HepG2 (cell line): ENCODE data around the gene SSPN. TPM values are rescaled to one million over a fixed set of nuclear protein-coding genes. Genes with fewer than 3 reads are reported as not detected.

Experiments
- AGO1 ChIP-seq: fragments of 200-400 bp; formaldehyde crosslinking; IDR thresholded peaks from 2 replicates; pipeline ENCODE4 v1.6.1; 2017; ENCODE audit warnings: mild to moderate bottlenecking, low read depth, low read length, moderate library complexity; ENCODE audit not compliant: poor library complexity, severe bottlenecking
- FOXJ3 ChIP-seq: sonication (generic); formaldehyde crosslinking; IDR thresholded peaks from 2 replicates; pipeline ENCODE4 v1.4.0; 2020; ENCODE audit warnings: missing genetic modification reagents, mild to moderate bottlenecking, borderline replicate concordance
- GFI1 ChIP-seq: sonication (generic); formaldehyde crosslinking; IDR thresholded peaks from 2 replicates; pipeline ENCODE4 v1.5.0; 2020; ENCODE audit warnings: missing genetic modification reagents, mild to moderate bottlenecking, borderline replicate concordance
- HOXD1 ChIP-seq: sonication (generic); formaldehyde crosslinking; IDR thresholded peaks from 2 replicates; pipeline ENCODE4 v1.5.0; 2020; ENCODE audit warnings: missing genetic modification reagents
- KLF6 ChIP-seq: IDR thresholded peaks from 2 replicates; pipeline ENCODE4 v1.8.0; 2016; ENCODE audit warnings: missing biosample characterization, missing genetic modification reagents
- LCORL ChIP-seq, 2 experiments: fragments of 450-650 bp in 1 of 2; sonication (generic) in 1 of 2; formaldehyde crosslinking in 1 of 2; IDR thresholded peaks; 2 replicates each; pipeline versions ENCODE4 v1.5.0 to v1.6.1; 2017 to 2020; ENCODE audit warnings: antibody characterized with exemption in 1 of 2, missing genetic modification reagents in 1 of 2
- MBD4 ChIP-seq: IDR thresholded peaks from 2 replicates; pipeline ENCODE4 v1.6.1; 2012; ENCODE audit warnings: low read length, inconsistent platforms, borderline replicate concordance
- MTF1 ChIP-seq: sonication (generic); formaldehyde crosslinking; IDR thresholded peaks from 2 replicates; pipeline ENCODE4 v1.5.0; 2020; ENCODE audit warnings: missing genetic modification reagents
- SNRNP70 ChIP-seq: fragments of 200-400 bp; formaldehyde crosslinking; IDR thresholded peaks from 2 replicates; pipeline ENCODE4 v1.6.1; 2017; ENCODE audit warnings: mild to moderate bottlenecking, low read depth, low read length, moderate library complexity
- ZBTB21 ChIP-seq: sonication (generic); formaldehyde crosslinking; IDR thresholded peaks from 2 replicates; pipeline ENCODE4 v1.4.0; 2020; ENCODE audit warnings: missing genetic modification reagents
- ZNF10 ChIP-seq: sonication (generic); formaldehyde crosslinking; IDR thresholded peaks from 2 replicates; pipeline ENCODE4 v1.4.0; 2020; ENCODE audit warnings: mild to moderate bottlenecking, low read depth, missing genetic modification reagents, borderline replicate concordance
- ZNF335 ChIP-seq: sonication (generic); formaldehyde crosslinking; IDR thresholded peaks from 2 replicates; pipeline ENCODE4 v1.4.0; 2020; ENCODE audit warnings: missing genetic modification reagents
- ZNF44 ChIP-seq: sonication (generic); formaldehyde crosslinking; IDR thresholded peaks from 2 replicates; pipeline ENCODE4 v1.5.1; 2020; ENCODE audit warnings: mild to moderate bottlenecking, missing genetic modification reagents
- polyA plus RNA-seq, 8 experiments: library from polyadenylated mRNA; depleted of rRNA in 3 of 8; stranded (reverse) in 7 of 8; unstranded in 1 of 8; fragments of >200 nt; fragmentation: Illumina TruSeq in 4 of 8; extraction: Trizol in 4 of 8; gene quantifications; 2 replicates each; pipeline versions ENCODE4 v1.2.1 to v1.2.3, GENCODE V29; 2011 to 2016; ENCODE audit warnings: low read depth in 4 of 8, missing spikeins in 1 of 8, mixed read lengths in 1 of 8; ENCODE audit not compliant: insufficient read depth in 1 of 8
- total RNA-seq, 5 experiments: library from RNA; depleted of rRNA; stranded (reverse); fragments of >200 nt; fragmentation: Illumina TruSeq; extraction: Trizol; gene quantifications; 2 replicates each; pipeline ENCODE4 v1.2.3, GENCODE V29; 2016; ENCODE audit warnings: low read depth in 1 of 5
- TF ChIP-seq, protein P1 (sequence below): sonication (generic); formaldehyde crosslinking; IDR thresholded peaks from 2 replicates; pipeline ENCODE4 v1.4.0; 2020; ENCODE audit warnings: missing genetic modification reagents
- TF ChIP-seq, protein P2 (sequence below): sonication (generic); formaldehyde crosslinking; IDR thresholded peaks from 2 replicates; pipeline ENCODE4 v1.4.0; 2020; ENCODE audit warnings: mild to moderate bottlenecking, missing genetic modification reagents
- TF ChIP-seq, protein P3 (sequence below): sonication (generic); formaldehyde crosslinking; IDR thresholded peaks from 2 replicates; pipeline ENCODE4 v1.5.1; 2020; ENCODE audit warnings: missing genetic modification reagents, mild to moderate bottlenecking, borderline replicate concordance
- TF ChIP-seq, protein P4 (sequence below): sonication (generic); formaldehyde crosslinking; IDR thresholded peaks from 2 replicates; pipeline ENCODE4 v1.4.0; 2020; ENCODE audit warnings: mild to moderate bottlenecking, missing genetic modification reagents
- TF ChIP-seq, protein P5 (sequence below): sonication (generic); formaldehyde crosslinking; IDR thresholded peaks from 2 replicates; pipeline ENCODE4 v1.4.0; 2020; ENCODE audit warnings: missing genetic modification reagents

SSPN gene
- total and polyA plus RNA-seq, 2 of the 13 experiments (the other 11 are each of a cell fraction or from before 2014, with no cell fraction given), result not detected

- TF ChIP-seq GFI1 (CRISPR knock-in tag) (peak; percentile 66; the same call in 1 of the 2 replicates), SNRNP70 (no peak), MBD4 (no peak), FOXJ3 (CRISPR knock-in tag) (peak; percentile 60; the same call in 1 of the 2 replicates), ZNF44 (CRISPR knock-in tag) (no peak), MTF1 (CRISPR knock-in tag) (no peak), ZBTB21 (CRISPR knock-in tag) (no peak), HOXD1 (0 out of 2 replicates have a peak, but pooled peaks have one; percentile 56), LCORL (IDR thresholded peaks at IDR 0.05) (peak; percentile 38; the same call in 1 of the 2 replicates), LCORL (CRISPR knock-in tag; IDR thresholded peaks at IDR 0.05) (peak; percentile 88), ZNF10 (CRISPR knock-in tag) (no peak), KLF6 (CRISPR knock-in tag) (peak; percentile 70; the same call in 1 of the 2 replicates), ZNF335 (no peak), AGO1 (no peak)
- TF ChIP-seq, protein P1, sequence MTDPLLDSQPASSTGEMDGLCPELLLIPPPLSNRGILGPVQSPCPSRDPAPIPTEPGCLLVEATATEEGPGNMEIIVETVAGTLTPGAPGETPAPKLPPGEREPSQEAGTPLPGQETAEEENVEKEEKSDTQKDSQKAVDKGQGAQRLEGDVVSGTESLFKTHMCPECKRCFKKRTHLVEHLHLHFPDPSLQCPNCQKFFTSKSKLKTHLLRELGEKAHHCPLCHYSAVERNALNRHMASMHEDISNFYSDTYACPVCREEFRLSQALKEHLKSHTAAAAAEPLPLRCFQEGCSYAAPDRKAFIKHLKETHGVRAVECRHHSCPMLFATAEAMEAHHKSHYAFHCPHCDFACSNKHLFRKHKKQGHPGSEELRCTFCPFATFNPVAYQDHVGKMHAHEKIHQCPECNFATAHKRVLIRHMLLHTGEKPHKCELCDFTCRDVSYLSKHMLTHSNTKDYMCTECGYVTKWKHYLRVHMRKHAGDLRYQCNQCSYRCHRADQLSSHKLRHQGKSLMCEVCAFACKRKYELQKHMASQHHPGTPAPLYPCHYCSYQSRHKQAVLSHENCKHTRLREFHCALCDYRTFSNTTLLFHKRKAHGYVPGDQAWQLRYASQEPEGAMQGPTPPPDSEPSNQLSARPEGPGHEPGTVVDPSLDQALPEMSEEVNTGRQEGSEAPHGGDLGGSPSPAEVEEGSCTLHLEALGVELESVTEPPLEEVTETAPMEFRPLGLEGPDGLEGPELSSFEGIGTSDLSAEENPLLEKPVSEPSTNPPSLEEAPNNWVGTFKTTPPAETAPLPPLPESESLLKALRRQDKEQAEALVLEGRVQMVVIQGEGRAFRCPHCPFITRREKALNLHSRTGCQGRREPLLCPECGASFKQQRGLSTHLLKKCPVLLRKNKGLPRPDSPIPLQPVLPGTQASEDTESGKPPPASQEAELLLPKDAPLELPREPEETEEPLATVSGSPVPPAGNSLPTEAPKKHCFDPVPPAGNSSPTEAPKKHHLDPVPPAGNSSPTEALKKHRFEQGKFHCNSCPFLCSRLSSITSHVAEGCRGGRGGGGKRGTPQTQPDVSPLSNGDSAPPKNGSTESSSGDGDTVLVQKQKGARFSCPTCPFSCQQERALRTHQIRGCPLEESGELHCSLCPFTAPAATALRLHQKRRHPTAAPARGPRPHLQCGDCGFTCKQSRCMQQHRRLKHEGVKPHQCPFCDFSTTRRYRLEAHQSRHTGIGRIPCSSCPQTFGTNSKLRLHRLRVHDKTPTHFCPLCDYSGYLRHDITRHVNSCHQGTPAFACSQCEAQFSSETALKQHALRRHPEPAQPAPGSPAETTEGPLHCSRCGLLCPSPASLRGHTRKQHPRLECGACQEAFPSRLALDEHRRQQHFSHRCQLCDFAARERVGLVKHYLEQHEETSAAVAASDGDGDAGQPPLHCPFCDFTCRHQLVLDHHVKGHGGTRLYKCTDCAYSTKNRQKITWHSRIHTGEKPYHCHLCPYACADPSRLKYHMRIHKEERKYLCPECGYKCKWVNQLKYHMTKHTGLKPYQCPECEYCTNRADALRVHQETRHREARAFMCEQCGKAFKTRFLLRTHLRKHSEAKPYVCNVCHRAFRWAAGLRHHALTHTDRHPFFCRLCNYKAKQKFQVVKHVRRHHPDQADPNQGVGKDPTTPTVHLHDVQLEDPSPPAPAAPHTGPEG (CRISPR knock-in tag), result no peak
- TF ChIP-seq, protein P2, sequence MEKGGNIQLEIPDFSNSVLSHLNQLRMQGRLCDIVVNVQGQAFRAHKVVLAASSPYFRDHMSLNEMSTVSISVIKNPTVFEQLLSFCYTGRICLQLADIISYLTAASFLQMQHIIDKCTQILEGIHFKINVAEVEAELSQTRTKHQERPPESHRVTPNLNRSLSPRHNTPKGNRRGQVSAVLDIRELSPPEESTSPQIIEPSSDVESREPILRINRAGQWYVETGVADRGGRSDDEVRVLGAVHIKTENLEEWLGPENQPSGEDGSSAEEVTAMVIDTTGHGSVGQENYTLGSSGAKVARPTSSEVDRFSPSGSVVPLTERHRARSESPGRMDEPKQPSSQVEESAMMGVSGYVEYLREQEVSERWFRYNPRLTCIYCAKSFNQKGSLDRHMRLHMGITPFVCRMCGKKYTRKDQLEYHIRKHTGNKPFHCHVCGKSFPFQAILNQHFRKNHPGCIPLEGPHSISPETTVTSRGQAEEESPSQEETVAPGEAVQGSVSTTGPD (CRISPR knock-in tag), result no peak
- TF ChIP-seq, protein P3, sequence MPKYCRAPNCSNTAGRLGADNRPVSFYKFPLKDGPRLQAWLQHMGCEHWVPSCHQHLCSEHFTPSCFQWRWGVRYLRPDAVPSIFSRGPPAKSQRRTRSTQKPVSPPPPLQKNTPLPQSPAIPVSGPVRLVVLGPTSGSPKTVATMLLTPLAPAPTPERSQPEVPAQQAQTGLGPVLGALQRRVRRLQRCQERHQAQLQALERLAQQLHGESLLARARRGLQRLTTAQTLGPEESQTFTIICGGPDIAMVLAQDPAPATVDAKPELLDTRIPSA, result no peak
- TF ChIP-seq, protein P4, sequence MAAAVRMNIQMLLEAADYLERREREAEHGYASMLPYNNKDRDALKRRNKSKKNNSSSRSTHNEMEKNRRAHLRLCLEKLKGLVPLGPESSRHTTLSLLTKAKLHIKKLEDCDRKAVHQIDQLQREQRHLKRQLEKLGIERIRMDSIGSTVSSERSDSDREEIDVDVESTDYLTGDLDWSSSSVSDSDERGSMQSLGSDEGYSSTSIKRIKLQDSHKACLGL (CRISPR knock-in tag), result no peak
- TF ChIP-seq, protein P5, sequence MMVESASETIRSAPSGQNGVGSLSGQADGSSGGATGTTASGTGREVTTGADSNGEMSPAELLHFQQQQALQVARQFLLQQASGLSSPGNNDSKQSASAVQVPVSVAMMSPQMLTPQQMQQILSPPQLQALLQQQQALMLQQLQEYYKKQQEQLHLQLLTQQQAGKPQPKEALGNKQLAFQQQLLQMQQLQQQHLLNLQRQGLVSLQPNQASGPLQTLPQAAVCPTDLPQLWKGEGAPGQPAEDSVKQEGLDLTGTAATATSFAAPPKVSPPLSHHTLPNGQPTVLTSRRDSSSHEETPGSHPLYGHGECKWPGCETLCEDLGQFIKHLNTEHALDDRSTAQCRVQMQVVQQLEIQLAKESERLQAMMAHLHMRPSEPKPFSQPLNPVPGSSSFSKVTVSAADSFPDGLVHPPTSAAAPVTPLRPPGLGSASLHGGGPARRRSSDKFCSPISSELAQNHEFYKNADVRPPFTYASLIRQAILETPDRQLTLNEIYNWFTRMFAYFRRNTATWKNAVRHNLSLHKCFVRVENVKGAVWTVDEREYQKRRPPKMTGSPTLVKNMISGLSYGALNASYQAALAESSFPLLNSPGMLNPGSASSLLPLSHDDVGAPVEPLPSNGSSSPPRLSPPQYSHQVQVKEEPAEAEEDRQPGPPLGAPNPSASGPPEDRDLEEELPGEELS (CRISPR knock-in tag), result peak; percentile 81
Measured at GRCh38 chr12:26274441-26275312, 79.3 kb downstream of the SSPN start (continued).
